HEK293T (cell line): Measurements from ENCODE around the gene DENND11.

Experiments
- CTCF ChIA-PET: fragments of 350-600 bp; formaldehyde crosslinking; extraction: SDS; loops from one replicate; lab custom pipeline; 2021; ENCODE audit warnings: antibody characterized with exemption, inconsistent platforms; lab: Yijun Ruan, JAX
- POLR2A ChIA-PET: fragments of 350-600 bp; formaldehyde crosslinking; extraction: SDS; loops from one replicate; lab custom pipeline; 2020; ENCODE audit warnings: antibody characterized with exemption, inconsistent platforms; lab: Yijun Ruan, JAX
- DNase-seq: peaks from one replicate; pipeline ENCODE4 v3.0.0; 2012; ENCODE audit warnings: mixed read lengths; ENCODE audit errors: extremely low spot score
- ARNT ChIP-seq: fragments of 450-650 bp; IDR thresholded peaks from 2 replicates; pipeline ENCODE4 v1.6.1; 2017; ENCODE audit warnings: mild to moderate bottlenecking
- BHLHE40 ChIP-seq: fragments of 450-650 bp; IDR thresholded peaks from 2 replicates; pipeline ENCODE4 v1.6.1; 2016; ENCODE audit warnings: mild to moderate bottlenecking, moderate library complexity, borderline replicate concordance
- CTBP1 ChIP-seq: fragments of 450-650 bp; IDR thresholded peaks from 2 replicates; pipeline ENCODE4 v1.6.1; 2016; ENCODE audit warnings: borderline replicate concordance
- ELF4 ChIP-seq: fragments of 450-650 bp; IDR thresholded peaks from 2 replicates; pipeline ENCODE4 v1.6.1; 2017; ENCODE audit warnings: antibody characterized with exemption
- FOXA1 ChIP-seq: fragments of 450-650 bp; IDR thresholded peaks from 2 replicates; pipeline ENCODE4 v1.6.1; 2016; ENCODE audit warnings: mild to moderate bottlenecking
- FOXK2 ChIP-seq: fragments of 450-650 bp; IDR thresholded peaks from 2 replicates; pipeline ENCODE4 v1.6.1; 2016; ENCODE audit warnings: mild to moderate bottlenecking
- FOXM1 ChIP-seq: fragments of 450-650 bp; IDR thresholded peaks from 2 replicates; pipeline ENCODE4 v1.6.1; 2017; ENCODE audit warnings: mild to moderate bottlenecking, borderline replicate concordance
- HDGF ChIP-seq: fragments of 450-650 bp; IDR thresholded peaks from 2 replicates; pipeline ENCODE4 v1.6.1; 2017; ENCODE audit warnings: antibody characterized with exemption, borderline replicate concordance
- L3MBTL2 ChIP-seq: fragments of 450-650 bp; conservative IDR thresholded peaks from 2 replicates; pipeline ENCODE4 v1.6.1; 2016; ENCODE audit warnings: mild to moderate bottlenecking
- LEF1 ChIP-seq: fragments of 450-650 bp; IDR thresholded peaks from 2 replicates; pipeline ENCODE4 v1.6.1; 2017; ENCODE audit warnings: mild to moderate bottlenecking, borderline replicate concordance
- NFRKB ChIP-seq: fragments of 450-650 bp; IDR thresholded peaks from 2 replicates; pipeline ENCODE4 v1.6.1; 2016; ENCODE audit warnings: mild to moderate bottlenecking, moderate library complexity
- PKNOX1 ChIP-seq: fragments of 450-650 bp; IDR thresholded peaks from 2 replicates; pipeline ENCODE4 v1.6.1; 2016
- SP1 ChIP-seq: fragments of 450-650 bp; IDR thresholded peaks from 2 replicates; pipeline ENCODE4 v1.6.1; 2017
- SUZ12 ChIP-seq: fragments of 450-650 bp; IDR thresholded peaks from 2 replicates; pipeline ENCODE4 v1.6.1; 2016; ENCODE audit warnings: mild to moderate bottlenecking
- TARDBP ChIP-seq: fragments of 450-650 bp; IDR thresholded peaks from 2 replicates; pipeline ENCODE4 v1.6.1; 2016
- ZNF384 ChIP-seq: fragments of 450-650 bp; IDR thresholded peaks from 2 replicates; pipeline ENCODE4 v1.6.1; 2016

DENND11 gene

GRCh38 chr7:141713890-141714289, 11.9 kb upstream of the DENND11 start:
- CTCF ChIA-PET, result interaction anchor here (1.1 to 1.3 kb wide), 2 partner anchors 11 to 59 kb away, joined by 4 read pairs; no protein-coding TSS in a partner anchor
- no peak for DNase-seq
- POLR2A ChIA-PET, result no interaction called here
- TF ChIP-seq SUZ12, result no peak
- TF ChIP-seq SP1, result no peak
- TF ChIP-seq NFRKB, result no peak
- TF ChIP-seq FOXM1, result no peak
- no peak for TF ChIP-seq LEF1
- no peak for TF ChIP-seq BHLHE40
- TF ChIP-seq PKNOX1, result no peak
- no peak for TF ChIP-seq TARDBP
- TF ChIP-seq ARNT, result no peak
- TF ChIP-seq FOXA1, result no peak
- no peak for TF ChIP-seq HDGF
- TF ChIP-seq CTBP1, result no peak

GRCh38 chr7:141712603-141713255, 10.8 kb upstream of the DENND11 start:
- DNase-seq, result no peak
- TF ChIP-seq ARNT (no peak), NFRKB (no peak), TARDBP (no peak), CTBP1 (no peak), FOXK2 (no peak), ZNF384 (no peak), LEF1 (no peak), PKNOX1 (no peak), FOXA1 (no peak), SP1 (no peak), BHLHE40 (no peak), SUZ12 (no peak), HDGF (no peak), L3MBTL2 (no peak), FOXM1 (no peak), ELF4 (no peak)
- ChIA-PET CTCF (no interaction called here), POLR2A (no interaction called here)

GRCh38 chr7:141710301-141710700, 8.3 kb upstream of the DENND11 start:
- no peak for DNase-seq
- ChIA-PET POLR2A (no interaction called here), CTCF (interaction anchor here (2.7 kb wide), 1 partner anchor 27 kb away, joined by 11 read pairs; the partner anchor contains the start of gene SSBP1)
- no peak for TF ChIP-seq BHLHE40
- no peak for TF ChIP-seq TARDBP
- no peak for TF ChIP-seq FOXK2
- TF ChIP-seq FOXA1, result no peak
- no peak for TF ChIP-seq FOXM1
- no peak for TF ChIP-seq CTBP1
- TF ChIP-seq L3MBTL2, result no peak
- TF ChIP-seq NFRKB, result no peak

GRCh38 chr7:141709749-141710148, 7.8 kb upstream of the DENND11 start:
- POLR2A ChIA-PET, result interaction anchor here (1.3 kb wide), 1 partner anchor 9 kb away, joined by 3 read pairs; no protein-coding TSS in a partner anchor

GRCh38 chr7:141709318-141709717, 7.4 kb upstream of the DENND11 start:
- POLR2A ChIA-PET, result interaction anchor here (1.3 to 1.8 kb wide), 2 partner anchors 9 to 29 kb away, joined by 3 to 13 read pairs; partner anchors contain the start of gene SSBP1
- CTCF ChIA-PET, result interaction anchor here (1.2 to 2.7 kb wide), 3 partner anchors 9 to 55 kb away, joined by 3 to 11 read pairs (median 3); partner anchors contain the start of gene SSBP1
- TF ChIP-seq ELF4 (no peak), BHLHE40 (no peak), PKNOX1 (no peak), FOXA1 (no peak), ZNF384 (no peak), L3MBTL2 (no peak), ARNT (no peak), NFRKB (no peak), SUZ12 (no peak), LEF1 (no peak), FOXM1 (no peak), HDGF (no peak), CTBP1 (no peak), FOXK2 (no peak)
- no peak for DNase-seq

More at GRCh38 chr7:141709749-141710148, 7.8 kb upstream of the DENND11 start:
- DNase-seq, result no peak
- CTCF ChIA-PET, result interaction anchor here (1.2 to 2.7 kb wide), 3 partner anchors 9 to 55 kb away, joined by 3 to 11 read pairs (median 3); partner anchors contain the start of gene SSBP1
- no peak for TF ChIP-seq FOXK2
- TF ChIP-seq BHLHE40, result no peak
- TF ChIP-seq TARDBP, result no peak

- ChIA-PET CTCF (interaction anchor here (0.6 to 1.3 kb wide), 4 partner anchors 8 to 77 kb away, joined by 3 read pairs; no protein-coding TSS in a partner anchor), POLR2A (interaction anchor here (1.8 kb wide), 1 partner anchor 30 kb away, joined by 13 read pairs; the partner anchor contains the start of gene SSBP1)
- no peak for DNase-seq
- TF ChIP-seq L3MBTL2 (no peak), SUZ12 (no peak), TARDBP (no peak), FOXA1 (no peak), NFRKB (no peak), HDGF (no peak), LEF1 (no peak), CTBP1 (no peak), FOXM1 (no peak), ZNF384 (no peak), PKNOX1 (no peak), ELF4 (no peak), BHLHE40 (no peak), SP1 (no peak), FOXK2 (no peak), ARNT (no peak)
These were observed 6.4 kb upstream of the DENND11 start, which contains the start of gene WEE2 for GRCh38 chr7:141708351-141708750. TSS of gene WEE2 (plus strand) at chr7:141708353. CDS start at chr7:141708759, 406 bp downstream.
